Coronary artery (tissue), 2 donors: Measurements from ENCODE around the gene MXI1.

Experiments
- DNase-seq: peaks from one replicate; pipeline ENCODE4 v3.0.0-alpha.2; 2017; ENCODE audit warnings: low spot score
- H3K27ac ChIP-seq, 2 donors: fragments of 200-600 bp; sonication (generic); one replicate each; pipeline ENCODE4 v1.5.1; 2016 to 2019
- H3K4me3 ChIP-seq: fragments of 200-600 bp; sonication (generic); 2 replicates; pipeline ENCODE4 v1.5.1; 2016; ENCODE audit warnings: mild to moderate bottlenecking, moderate library complexity
- TF ChIP-seq, protein P1 (sequence below): fragments of 200-600 bp; sonication (generic); IDR thresholded peaks from one replicate; pipeline ENCODE4 v1.5.1; 2019; ENCODE audit warnings: antibody characterized with exemption

Gene MXI1

DNA sequence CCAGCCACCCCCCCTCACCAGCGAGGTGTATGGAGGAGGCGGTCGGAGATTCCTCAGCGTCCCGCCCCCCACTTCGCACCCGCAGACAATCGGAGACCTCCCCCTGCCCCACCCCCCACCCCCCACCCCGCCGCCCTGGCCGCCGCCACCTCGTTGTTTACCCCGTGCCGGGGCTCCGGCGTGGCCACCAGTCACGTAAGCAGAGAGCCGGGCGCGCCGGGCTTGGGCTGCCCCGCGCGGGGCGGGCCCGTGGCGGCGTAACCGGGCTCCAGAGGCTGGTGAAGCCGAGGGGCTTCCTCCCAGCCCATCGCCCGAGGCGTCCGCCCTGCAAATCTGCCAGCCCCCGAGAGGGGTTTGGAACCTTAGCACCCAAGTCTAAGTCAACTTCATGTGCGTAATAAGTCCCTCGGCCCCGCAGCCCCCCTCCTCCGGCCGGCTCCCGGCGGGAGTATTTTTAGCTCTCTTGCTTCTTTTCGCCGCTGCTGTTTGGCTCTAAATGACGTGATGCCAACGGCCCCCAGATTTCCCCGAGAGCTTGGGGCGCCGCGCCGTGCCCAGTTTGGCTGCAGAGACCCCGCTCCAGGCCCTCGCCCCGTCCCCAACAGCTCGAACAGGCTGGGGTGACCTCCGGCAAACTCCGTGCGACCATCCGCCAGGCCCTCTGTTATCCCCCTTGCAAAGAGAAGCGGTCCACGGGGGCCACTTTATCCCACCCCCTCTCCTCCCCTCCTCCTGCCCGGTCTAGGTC, 2.7 kb downstream of the MXI1 start:
- peak; percentile 89 for DNase-seq
- H3K4me3 ChIP-seq = peak overlapping the region; percentile 91
- TF ChIP-seq, protein P1, sequence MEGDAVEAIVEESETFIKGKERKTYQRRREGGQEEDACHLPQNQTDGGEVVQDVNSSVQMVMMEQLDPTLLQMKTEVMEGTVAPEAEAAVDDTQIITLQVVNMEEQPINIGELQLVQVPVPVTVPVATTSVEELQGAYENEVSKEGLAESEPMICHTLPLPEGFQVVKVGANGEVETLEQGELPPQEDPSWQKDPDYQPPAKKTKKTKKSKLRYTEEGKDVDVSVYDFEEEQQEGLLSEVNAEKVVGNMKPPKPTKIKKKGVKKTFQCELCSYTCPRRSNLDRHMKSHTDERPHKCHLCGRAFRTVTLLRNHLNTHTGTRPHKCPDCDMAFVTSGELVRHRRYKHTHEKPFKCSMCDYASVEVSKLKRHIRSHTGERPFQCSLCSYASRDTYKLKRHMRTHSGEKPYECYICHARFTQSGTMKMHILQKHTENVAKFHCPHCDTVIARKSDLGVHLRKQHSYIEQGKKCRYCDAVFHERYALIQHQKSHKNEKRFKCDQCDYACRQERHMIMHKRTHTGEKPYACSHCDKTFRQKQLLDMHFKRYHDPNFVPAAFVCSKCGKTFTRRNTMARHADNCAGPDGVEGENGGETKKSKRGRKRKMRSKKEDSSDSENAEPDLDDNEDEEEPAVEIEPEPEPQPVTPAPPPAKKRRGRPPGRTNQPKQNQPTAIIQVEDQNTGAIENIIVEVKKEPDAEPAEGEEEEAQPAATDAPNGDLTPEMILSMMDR = no peak
- H3K27ac ChIP-seq = peak overlapping the region; percentile 98 to 99

DNA sequence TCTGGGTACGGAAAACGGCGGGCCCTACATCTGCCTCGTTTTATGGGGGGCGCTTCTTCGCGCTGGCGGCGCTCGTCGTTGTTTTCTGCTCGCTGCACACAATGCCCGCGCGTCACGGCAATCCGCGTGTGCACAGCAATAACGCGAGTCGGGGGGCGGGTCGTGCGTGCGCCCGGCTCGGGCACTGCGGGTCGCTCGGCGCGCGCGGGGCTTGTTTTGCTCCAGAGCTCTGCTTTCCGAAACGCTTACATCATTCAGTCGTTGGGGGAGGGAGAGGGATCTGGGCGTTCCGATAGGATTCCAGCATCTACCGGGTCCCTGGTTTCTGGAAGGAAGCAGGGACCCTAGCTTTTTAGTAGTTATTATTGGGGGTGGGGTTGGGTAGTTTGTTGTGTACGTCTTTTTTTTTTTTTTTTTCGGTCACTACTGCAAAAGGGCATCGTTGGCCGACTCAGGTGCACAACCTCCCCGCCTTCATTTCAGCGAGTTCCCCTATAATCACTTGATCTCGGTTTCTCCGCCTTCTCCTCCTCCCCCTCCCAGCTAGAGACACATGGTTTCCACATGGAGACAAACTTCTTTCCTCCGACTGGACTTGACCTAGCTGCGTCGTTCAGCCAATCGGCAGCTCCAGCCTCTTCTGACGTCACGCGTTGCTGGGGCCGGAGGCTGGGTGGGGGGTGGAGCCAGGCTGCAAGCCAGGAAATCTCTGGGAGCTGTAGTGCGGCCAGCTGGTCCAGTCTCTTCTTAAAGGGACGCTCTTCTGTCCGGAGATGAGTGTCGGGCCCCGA, 3.5 kb downstream of the MXI1 start:
- Histone ChIP-seq H3K4me3 (peak overlapping the region; percentile 91), H3K27ac (peak overlapping the region; percentile 98 to 99)
- peak; percentile 99 for DNase-seq
- TF ChIP-seq, protein P1 = no peak

DNA sequence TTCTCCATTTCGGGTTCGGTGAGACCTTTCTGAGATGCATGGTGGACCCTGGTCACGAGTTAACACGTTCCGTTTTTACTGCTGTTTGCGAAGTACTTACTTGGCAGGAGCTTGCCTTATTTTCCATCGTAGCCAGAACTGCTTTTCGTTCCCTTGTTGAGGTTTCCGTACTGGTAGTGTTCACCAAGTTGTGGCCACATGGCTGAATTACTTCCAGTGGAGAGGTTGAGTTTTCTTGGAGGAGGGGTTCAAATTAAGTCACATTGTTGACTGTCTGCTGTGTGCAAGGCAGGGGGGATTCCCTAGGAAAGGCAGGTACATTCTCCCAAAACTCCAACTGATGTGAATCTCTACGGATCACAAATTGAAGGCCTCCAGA, 4.0 kb downstream of the MXI1 start:
- H3K27ac ChIP-seq = peak overlapping the region; percentile 90 to 98
- no peak for DNase-seq
- peak overlapping the region; percentile 91 for H3K4me3 ChIP-seq
- TF ChIP-seq, protein P1 = no peak

DNA sequence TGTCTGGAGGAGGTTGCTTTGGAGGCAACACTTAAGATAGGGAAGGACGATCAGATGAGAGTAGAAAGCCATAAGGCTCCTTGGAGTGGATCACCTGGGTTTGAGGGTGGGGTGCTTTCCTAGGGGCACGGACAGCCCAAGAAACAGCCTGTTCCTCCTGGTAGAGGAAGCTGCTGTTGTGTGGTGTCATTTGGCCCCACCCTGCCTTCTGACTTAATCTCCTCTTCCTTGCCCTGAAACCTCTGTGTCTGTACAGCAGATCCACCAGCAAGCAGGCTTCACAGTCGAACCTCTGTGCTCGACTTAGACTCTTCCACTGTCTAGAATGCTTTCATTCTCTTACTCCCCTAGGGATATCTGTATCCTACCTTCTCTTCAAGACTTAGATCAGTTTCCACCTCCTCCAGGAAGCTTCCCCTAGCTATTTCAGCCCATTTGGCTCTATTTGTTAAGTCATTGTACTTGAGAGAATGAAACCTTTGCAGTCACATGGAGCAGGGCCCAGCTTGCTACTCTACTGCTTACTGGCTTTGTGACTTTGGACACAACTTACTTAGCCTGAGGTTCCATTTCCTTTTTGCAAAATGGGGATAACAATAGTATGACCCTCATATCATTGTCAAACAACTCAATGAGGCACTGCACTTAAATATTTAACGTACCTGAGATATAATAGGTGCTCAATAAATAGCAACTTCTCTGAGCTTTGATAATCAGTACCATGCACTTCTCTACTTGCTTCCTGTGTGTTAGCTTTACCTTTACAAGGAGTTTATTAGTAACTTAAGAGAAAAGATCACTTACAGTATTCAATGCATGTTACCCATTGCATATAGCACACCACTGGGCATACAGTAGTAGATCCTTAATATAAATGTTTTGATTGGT, 5.0 kb downstream of the MXI1 start:
- no peak for DNase-seq
- Histone ChIP-seq H3K27ac (peak overlapping the region; percentile 90 to 98), H3K4me3 (peak overlapping the region; percentile 91)
- TF ChIP-seq, protein P1 = no peak

DNA sequence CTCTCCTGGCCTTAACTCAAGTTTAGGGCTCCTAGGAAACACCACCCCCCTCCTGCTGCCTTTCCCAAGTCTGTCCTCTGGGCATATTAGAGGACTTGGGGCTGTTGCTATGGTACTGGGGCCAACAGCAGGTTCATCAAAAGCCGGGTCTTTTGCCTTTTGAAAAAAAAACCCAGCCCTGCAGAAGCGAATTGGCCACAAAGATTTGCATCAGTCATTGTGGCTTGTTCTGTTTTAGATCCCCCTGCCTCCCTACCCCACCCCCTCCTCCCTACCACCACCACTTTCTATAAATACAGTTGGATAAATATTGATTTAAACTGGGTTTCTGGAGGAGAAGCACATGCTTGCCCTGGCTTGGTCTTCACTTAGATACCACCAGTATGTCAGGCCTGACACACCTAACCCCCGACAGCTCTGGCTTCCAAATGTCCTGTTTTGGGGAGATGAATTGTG, 7.0 kb downstream of the MXI1 start:
- H3K27ac ChIP-seq = peak overlapping the region; percentile 64 to 70
- H3K4me3 ChIP-seq = no peak overlapping the region
- TF ChIP-seq, protein P1 = no peak
- DNase-seq = no peak

DNA sequence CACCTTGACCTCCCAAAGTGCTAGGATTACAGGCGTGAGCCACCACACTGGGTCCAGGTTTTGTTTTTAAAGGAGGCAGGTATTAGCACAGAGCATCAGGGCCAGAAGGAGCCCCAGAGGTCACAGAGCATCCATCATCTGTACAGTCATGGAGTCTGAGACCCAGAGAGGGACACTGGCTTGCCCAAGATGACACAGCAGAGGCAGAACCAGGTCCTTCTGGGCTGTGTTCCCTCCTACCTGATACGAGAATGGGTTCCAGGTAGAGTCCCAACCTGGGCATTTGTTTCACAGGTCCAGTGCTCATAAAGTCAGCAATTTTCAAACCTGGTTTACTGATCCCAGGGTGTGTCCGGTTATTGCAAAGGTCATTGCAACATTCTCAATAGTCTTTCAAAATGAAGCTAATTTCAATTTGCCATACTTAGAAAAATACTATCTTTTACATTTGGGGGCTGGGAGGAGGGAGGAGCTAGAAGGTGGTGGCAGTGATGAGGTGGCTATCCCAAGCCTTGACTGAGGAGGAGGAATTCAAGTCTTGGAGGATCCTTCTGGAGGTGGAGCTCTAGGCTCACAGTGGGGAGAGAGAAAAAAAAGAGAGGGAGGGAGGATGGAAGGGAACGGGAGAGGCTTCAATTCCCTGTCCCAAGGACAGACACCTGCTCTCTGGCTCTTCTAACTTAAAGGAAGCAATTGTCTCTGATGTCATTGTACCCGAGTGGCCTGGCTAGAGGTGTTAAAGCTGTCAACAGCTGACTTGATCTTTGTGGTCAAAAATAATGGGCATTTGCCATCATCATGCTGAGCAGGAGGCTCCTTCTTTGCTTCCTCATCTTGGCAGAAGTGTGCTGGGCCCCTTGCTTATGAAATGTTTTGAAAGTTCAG, 8.1 kb downstream of the MXI1 start:
- H3K27ac ChIP-seq = peak overlapping the region; percentile 65 to 74
- DNase-seq = no peak
- TF ChIP-seq, protein P1 = no peak
- H3K4me3 ChIP-seq = no peak overlapping the region
